Activated gamma-delta T cell (primary cell): Measurements from ENCODE around the gene CLDN24.

Experiments used
- DNase-seq: peaks from one replicate; lab custom pipeline; 2025; lab: John Stamatoyannopoulos, UW

The CLDN24 gene

GRCh38 chr4:183321079-183321478 lies 1.1 kb downstream of the CLDN24 start:
- no peak for DNase-seq

- no peak for DNase-seq
Observed at GRCh38 chr4:183320211-183321059, 1.8 kb downstream of the CLDN24 start, which contains the start of gene CLDN22. Gene CLDN22, minus strand, starts transcription at chr4:183320276. Its CDS starts 58 bp downstream, at chr4:183320218.

GRCh38 chr4:183318656-183319055 lies 3.6 kb downstream of the CLDN24 start:
- DNase-seq, result no peak

GRCh38 chr4:183314806-183315205 lies 7.4 kb downstream of the CLDN24 start:
- DNase-seq, result no peak

GRCh38 chr4:183314336-183314735 lies 7.9 kb downstream of the CLDN24 start:
- DNase-seq, result no peak

GRCh38 chr4:183312841-183313240 lies 9.4 kb downstream of the CLDN24 start:
- DNase-seq, result no peak

- no peak for DNase-seq
Observed at GRCh38 chr4:183306811-183307210, 15.4 kb downstream of the CLDN24 start.

GRCh38 chr4:183304538-183304937 lies 17.7 kb downstream of the CLDN24 start:
- DNase-seq, result no peak

- no peak for DNase-seq
Observed at GRCh38 chr4:183304067-183304466, 18.2 kb downstream of the CLDN24 start.

GRCh38 chr4:183303301-183303700 lies 18.9 kb downstream of the CLDN24 start:
- DNase-seq, result no peak

- no peak for DNase-seq
Observed at GRCh38 chr4:183300655-183301054, 21.6 kb downstream of the CLDN24 start.

- DNase-seq, result no peak
Observed at GRCh38 chr4:183300070-183300469, 22.2 kb downstream of the CLDN24 start.

GRCh38 chr4:183299464-183299863 lies 22.8 kb downstream of the CLDN24 start:
- no peak for DNase-seq

- no peak for DNase-seq
Observed at GRCh38 chr4:183297675-183298074, 24.6 kb downstream of the CLDN24 start.

- DNase-seq, result no peak
Observed at GRCh38 chr4:183295711-183296110, 26.5 kb downstream of the CLDN24 start.

- no peak for DNase-seq
Observed at GRCh38 chr4:183291070-183291469, 31.2 kb downstream of the CLDN24 start.

GRCh38 chr4:183289688-183290087 lies 32.5 kb downstream of the CLDN24 start:
- no peak for DNase-seq

GRCh38 chr4:183288955-183289354 lies 33.3 kb downstream of the CLDN24 start:
- no peak for DNase-seq

GRCh38 chr4:183287677-183288076 lies 34.5 kb downstream of the CLDN24 start:
- no peak for DNase-seq

- no peak for DNase-seq
Observed at GRCh38 chr4:183287309-183287659, 34.9 kb downstream of the CLDN24 start.

GRCh38 chr4:183286590-183287308 lies 35.5 kb downstream of the CLDN24 start:
- no peak for DNase-seq

GRCh38 chr4:183285886-183286285 lies 36.3 kb downstream of the CLDN24 start:
- no peak for DNase-seq

- DNase-seq, result no peak
Observed at GRCh38 chr4:183284965-183285364, 37.3 kb downstream of the CLDN24 start.
